NCI-H69 (cell line): Measurements from ENCODE around the gene GNAI3.

Experiments used
- DNase-seq: peaks from one replicate; lab custom pipeline; 2025; lab: John Stamatoyannopoulos, UW

Gene GNAI3

DNA sequence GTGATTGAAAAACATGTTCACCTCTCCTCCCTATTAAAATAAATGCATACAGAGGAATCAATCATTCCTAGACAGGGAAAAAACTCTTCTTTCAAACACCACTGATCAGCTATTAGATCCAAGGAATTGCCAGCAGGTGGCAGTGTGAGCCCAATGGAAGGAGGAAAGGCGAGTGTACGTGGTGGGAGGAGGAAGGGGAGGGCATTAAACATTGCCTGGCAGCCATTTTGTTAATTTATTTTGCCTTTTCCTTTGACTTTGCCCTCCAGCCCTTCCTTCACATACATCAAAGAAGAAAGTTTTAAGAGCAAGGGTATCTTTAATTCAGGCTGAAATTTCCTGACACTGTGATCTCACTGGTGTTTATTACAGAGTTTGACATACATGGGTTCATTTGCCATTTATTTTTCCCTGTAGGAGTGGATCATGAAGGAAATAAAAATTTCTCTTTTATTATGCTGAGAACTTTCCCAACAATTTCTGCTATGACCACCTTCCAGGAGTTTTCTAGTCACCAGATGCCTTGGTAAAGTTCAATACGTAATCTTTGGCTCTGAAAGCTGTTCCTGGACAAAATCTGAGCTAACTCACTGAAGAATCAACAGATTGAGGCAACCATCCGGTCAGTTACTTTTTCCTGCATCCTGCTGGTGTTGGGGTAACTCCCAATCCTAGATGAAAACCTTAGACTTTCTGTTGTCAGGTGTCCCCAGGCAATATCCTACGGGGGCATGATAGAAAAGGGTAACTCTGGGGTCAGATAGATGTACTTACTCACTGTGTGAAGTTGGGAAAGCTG, 1.9 kb upstream of the GNAI3 start:
- DNase-seq, result peak; percentile 86

DNA sequence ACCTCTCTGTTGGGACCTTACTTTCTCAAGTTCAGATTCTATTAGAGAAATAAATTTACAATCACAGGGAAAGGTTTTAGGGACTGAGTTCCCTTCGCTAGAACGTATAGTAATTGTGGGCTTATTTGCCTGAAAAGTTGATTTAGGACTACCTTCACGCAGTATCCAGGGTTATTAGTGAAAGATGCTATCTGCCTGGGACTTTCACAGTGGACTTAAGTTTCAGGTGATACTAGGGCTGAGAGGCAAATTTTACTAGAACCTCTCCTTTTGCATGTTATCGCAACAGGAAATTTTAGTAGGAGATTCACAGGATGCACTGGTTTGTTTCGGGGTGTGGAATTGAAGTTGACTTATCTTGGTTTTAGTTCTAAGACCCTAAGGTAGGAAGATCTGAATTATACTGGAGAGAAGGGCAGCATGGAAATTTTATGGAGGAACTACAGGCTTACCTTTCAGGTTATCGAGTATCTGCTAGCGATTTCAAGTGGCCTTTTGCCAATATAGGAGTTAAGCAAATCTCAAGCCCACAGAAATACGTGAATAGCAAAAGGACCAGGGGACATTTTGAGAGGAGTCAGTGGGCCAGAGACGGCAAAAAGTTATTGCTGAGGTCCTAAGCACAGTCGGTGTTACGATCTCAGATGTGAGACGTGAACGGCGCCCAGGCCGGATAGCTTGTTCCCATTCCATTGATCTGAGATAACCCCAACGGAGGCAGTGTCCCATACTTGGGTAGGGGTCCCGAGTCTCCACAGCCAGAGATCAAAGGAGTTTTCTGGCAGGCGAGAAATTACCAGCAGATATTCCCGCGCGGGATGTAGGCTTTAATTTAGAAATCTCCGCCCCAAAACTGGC, 723 bp upstream of the GNAI3 start:
- peak; percentile 35 for DNase-seq

DNA sequence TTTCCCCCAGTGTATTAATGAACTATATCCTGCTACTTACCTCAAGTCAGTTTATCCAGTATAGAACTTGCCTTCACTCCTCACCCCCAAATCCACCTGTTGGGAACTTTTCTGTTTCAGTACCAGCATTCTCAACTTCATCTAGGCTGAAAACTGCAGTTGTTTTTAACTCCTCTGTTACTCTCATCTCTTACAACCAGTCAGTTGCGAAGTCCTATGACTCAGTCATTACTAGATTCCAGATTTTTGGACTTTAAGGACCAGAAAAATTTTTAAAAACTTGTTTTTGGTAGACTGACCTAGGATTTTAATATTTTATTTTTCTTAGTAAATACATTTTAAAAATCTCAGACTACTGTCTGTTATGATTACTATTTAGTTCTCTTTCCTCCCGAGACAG, 8.1 kb downstream of the GNAI3 start:
- no peak for DNase-seq

DNA sequence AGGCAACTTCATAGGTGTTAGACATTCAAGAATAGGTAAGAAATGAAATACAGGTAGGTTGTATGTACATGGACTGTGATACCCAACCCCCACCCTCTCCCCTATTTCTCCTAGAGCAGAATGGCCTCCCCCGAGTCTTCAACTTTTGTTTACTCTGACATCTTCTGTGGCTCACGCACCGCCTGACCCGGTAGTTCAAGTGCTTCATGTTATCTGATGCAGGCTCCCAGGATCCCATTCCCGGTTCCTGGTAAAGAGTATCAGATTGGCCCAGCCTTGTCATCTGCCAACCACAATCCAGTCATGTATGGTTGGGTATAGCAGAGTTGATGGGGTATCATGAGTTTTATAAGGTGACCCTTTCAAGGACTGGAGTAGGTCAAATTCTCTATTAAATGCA, 9.1 kb downstream of the GNAI3 start:
- no peak for DNase-seq

DNA sequence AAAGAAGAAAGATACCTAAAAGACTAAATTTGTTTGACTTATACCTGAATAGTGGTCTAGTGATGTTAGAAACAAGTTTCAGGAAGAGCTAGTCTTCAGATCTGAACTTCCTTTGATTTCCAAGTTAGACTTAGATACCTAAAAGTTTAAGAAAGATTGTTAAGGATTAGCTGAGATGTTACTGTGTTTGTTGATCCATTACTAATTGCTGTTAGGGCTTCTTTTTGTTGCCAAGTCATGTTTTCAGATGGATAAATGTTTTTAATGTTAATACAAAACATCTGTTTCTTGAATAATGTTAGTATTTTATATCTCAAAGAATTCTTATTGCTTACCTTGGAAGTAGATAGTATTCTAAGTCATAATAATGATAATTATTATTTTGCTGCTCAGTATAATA, 11.6 kb downstream of the GNAI3 start:
- DNase-seq, result no peak

DNA sequence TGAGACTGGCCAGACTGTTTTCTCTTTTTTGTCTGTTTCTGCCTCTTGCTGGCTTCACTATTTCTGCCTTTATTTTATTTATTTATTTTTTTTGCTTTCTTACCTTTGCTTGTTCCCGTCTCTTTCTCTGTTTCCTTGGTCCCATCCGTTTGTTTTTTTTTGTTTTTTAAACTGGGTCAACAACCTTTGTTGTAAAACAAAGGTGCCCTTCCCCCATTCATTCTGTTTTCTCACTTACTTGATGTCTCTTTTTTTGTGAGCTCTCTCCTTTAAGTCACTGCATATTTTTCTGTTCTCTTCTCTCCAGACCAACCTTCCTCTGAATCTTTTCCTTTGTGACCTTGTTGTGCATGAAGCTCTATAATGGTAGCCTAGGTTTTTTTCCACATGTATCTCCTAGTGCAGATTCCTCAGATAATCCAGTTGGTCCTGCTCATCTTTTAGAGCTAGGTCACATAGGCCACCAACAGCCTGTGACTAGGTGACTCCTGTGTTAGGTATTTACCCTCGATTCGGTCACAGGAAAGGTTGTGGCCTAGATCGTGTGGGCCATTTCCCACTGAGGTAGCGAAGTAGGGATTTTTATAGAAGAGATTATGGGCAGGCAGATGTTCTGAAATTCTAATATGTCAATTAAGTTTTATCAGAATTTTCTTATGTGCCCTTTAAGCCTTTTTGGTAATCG, 15.9 kb downstream of the GNAI3 start:
- DNase-seq, result no peak

DNA sequence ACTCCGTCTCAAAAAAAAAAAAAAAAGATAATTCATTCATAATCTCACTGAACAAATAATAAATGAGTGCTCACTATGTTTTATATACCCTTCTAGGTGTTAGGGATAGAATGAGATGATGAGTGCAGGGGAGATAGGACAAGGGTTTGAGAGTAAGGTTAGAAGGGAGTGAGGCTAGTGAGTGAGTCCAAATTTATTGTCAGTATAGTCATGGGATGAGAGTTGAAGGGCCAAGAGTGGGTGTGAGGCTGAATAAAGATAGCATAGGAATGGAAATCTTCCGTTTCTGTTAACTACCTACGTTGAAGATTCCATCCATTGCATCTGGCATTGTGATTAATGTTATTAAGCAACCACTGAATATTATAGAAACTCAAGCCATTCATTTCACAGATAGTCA, 16.8 kb downstream of the GNAI3 start:
- DNase-seq, result no peak

DNA sequence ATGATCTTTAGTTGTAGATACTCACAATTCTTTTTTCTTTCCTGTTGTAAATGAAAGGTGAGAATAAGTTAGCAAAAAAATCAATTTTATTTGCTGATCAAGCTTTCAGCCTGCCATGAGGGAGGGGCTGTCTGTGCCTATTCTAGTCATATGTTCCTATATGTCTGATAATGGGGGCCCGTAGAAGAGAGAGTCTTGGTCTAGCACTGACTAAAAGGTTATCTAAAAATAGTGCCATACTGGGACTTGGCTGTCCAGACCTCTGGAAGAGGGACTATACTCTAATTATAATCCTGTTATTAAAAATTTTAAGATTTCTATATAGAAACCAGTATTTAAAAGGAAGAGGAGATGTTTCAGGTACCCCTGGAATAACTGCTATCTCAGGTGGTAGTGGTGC, 18.6 kb downstream of the GNAI3 start:
- DNase-seq, result no peak

DNA sequence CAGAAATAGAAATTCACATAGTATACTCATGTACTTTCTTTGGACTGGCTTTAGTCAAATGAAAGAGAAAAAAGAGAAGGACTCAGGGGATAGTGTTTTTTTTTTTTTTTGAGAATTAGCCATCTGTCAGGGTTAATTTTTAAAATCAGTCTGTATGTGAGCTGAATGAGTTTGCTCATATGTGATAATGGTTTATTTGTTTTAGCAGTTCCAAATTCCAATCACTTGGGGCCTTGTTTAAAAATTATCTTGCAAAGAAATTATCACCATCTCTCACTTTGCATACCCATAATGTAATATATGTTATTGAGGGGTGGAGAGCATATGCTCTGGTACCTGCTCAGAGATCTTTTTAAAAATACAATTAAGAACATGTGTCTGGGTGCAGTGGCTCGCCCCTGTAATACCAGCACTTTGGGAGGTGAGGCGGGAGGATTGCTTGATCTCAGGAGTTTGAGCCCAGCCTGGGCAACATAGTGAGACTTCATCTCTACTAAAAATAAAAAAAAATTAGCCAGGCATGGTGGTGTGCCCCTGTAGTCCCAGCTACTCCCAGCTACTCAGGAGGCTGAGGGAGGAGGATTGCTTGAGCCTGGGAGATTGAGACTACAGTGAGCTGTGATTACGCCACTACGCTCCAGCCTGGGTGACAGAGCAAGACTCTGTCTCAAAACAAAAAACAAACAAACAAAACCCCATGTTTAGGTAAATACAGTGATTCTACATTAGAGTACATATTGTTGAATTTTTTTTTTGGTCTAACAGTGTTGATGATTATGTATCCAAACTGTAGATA, 19.7 kb downstream of the GNAI3 start:
- DNase-seq, result peak; percentile 35

DNA sequence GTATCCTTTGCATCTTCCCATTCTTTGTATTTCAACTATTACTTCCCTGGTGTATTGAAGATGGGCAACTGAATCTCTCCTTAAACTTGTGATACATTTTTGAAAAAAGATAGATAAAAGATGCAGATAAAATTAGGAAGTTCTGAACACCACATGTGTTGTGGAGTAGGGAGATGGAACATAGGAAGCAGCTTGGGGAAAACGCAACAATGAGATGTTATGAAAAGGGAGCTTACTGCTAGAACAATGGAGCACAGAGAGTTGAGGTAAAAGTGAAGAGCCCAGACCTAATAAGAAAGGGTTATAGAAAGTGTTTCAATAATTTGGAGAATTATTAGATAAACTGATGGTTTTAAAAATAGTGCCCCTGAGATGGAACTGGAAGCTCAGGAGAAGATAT, 20.9 kb downstream of the GNAI3 start:
- no peak for DNase-seq

DNA sequence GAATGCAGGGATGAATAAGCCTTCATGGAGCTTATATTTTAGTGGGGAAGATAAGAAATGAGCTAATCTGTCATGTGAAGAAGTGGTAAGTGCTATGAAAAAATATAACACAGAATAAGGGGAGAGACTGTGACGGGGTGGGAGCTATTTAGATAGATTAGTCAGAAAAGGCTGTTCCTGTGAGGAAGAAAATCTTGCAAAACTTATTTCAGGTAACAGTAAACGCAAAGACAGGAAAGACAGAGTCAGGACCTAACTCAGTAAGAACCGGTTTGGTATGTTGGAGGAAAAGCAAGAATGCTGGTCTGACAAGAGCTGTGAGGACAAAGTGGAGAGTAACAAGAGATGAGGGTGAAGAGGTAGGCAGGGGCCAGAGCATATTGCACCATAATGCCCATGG, 22.0 kb downstream of the GNAI3 start:
- no peak for DNase-seq

DNA sequence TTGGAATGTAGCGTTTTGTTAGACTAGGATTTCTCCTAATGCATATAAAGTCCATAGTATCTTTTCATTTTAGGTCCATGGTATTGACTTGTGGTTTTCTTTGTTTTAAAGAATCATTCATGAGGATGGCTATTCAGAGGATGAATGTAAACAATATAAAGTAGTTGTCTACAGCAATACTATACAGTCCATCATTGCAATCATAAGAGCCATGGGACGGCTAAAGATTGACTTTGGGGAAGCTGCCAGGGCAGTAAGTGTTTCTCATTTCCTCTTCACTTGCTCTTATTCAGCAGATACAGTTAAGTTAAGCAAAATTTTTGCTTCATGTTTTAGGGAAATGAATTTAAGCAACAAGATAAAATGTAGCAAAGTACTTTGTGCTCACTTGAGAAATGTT, 25.4 kb downstream of the GNAI3 start:
- DNase-seq, result no peak

DNA sequence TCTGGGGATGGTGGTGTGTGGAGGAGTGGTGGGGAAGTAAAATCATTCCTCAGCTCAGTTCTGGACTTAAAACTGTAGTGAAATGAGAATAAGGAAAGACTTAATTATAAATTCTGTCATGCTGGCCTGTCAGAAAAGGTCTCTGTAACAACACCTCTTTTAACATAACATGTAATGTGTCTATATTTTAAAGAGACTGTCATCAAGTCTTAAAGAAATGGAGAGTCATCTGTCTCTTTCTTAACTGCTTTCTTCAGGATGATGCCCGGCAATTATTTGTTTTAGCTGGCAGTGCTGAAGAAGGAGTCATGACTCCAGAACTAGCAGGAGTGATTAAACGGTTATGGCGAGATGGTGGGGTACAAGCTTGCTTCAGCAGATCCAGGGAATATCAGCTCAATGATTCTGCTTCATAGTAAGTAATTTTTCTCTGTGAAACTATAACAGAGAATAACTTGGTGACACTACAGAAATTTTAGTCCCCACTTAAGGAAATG, 30.6 kb downstream of the GNAI3 start:
- DNase-seq, result no peak

DNA sequence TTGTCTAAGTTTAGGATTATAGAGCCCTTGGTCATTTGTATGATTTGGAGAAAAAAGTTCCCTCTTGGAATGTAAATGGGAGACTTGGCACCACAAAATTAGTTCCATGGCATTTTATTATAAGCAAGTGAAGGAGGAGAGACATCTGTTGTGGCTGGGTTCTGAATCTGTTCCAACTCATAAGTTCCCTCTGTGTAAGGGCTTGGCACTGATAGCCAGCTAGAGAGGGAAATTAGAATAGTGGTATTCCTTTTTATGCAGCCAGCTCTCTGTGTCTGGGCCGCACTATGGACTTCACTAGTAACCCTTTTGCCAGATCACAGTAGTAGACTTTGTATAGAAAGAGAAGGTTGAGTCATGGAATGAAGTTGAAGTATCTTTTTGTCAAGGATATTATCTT, 31.1 kb downstream of the GNAI3 start:
- no peak for DNase-seq

DNA sequence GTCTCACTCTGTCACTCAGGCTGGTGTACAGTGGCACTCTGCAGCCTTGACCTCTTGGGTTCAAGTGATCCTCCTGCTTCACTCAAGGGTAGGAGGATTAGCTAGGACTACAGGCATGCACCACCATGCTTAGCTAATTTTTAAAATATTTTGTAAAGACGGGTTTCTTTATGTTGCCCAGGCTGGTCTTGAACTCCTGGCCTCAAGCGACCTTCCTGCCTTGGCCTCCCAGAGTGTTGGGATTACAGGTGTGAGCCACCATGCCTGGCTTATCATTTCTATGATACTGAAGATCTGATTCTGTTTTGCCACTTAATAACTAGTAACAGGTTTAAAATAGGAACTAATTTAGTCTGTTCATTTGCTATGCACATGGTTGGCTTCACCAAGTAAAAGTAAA, 33.6 kb downstream of the GNAI3 start:
- no peak for DNase-seq

DNA sequence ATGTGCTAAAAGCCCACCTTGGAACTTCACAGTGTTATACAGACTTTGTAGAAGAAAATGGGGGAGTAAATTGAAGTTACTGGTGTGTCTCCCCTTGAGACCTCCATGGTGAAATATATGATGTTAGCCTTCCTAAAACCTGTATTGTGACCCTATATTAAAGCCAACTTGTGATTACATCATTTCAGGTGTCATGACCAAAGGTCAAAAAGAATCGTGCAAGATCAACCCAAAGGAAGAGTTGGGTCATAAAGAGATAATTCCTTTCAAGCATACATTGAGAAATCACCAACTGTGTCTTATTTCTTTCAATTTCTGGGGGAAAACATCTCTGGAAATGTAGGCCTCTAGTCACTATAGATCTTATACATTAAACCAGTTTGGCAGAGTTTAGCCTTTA, 36.4 kb downstream of the GNAI3 start:
- DNase-seq, result no peak

DNA sequence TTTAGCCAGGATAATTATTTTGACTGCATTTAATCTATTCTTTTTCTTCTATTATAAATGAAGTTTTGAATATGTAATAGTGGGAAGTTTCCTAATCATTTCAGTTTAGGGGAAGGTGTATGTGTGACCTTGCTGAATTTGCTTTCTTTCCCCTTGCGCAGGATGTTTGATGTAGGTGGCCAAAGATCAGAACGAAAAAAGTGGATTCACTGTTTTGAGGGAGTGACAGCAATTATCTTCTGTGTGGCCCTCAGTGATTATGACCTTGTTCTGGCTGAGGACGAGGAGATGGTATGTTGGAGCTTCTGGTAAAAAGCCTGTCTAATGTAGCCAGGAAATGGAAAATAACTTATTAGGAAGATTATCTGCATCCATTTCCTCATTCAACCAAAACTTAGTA, 37.6 kb downstream of the GNAI3 start:
- no peak for DNase-seq

DNA sequence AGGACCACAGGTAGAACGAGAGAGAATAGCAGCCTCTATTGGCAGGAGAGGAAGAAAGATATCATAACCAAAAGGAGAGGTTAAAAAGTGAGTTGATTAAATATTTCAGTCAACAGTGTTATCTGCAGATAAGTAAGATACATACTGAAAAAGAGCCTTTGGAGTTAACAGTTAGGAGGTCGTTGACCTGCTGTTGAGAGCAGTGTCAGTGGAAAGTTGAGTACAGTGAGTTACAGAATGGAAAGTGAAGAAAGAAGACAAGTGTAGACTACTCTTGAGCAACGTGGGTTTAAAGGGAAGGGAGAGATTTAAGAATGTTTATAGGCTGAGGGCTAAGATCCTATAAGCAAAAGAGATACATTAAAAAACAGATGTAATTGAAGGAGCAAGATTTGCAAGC, 40.8 kb downstream of the GNAI3 start:
- no peak for DNase-seq

DNA sequence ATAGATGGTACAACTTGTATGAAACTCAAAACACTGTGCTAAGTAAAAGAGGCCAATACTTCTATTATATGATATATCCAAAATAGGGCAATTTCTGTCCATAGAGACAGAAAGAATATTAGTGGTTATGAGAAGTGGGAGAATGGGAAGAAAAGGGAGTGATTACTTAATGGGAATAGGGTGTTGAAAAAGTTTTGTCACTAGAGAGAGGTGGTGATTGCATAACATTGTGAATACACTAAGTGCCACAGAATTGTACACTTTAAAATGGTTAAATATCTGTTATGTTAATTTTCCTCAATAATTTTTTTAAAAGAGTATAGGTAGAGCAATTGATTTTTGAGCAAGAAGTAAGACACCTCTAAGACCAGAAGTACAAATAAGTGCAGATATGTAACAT, 41.3 kb downstream of the GNAI3 start:
- DNase-seq, result no peak

DNA sequence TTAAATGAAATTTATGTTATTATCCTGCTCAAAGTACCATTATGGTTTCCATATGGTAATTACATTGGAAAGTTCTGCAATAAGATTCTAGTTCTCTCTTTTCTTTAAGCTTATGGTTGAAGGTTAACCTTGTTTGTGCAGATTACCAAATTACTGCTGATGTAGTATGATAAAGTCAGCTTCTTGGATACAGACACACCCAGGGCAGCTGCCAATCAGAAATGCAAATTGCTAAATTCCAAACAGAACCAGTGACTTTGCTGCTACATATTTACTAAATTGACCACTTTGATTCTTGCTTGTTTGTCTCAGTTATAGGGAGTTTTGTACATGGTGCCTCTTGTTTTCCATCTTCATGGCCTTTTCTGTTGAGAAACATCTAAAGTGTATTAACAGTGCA, 44.5 kb downstream of the GNAI3 start:
- no peak for DNase-seq

DNA sequence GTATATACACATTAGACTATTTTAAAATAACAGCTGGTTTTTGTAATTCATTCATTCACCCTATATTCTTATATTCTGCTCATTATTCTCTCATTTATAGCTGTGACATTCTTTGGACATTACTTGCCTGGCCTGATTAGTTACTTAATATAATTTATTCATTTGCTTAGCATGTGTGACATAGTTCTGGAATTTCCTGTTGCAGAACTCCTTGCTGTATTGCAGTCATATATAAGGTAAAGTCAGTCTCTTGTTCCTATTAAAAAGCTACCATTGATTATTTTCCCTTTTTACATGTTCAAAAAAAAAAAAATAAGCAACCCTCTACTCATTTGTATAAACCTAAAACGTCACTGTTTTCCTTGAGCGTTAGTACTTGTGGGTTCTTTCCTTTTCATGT, 47.1 kb downstream of the GNAI3 start:
- DNase-seq, result no peak

DNA sequence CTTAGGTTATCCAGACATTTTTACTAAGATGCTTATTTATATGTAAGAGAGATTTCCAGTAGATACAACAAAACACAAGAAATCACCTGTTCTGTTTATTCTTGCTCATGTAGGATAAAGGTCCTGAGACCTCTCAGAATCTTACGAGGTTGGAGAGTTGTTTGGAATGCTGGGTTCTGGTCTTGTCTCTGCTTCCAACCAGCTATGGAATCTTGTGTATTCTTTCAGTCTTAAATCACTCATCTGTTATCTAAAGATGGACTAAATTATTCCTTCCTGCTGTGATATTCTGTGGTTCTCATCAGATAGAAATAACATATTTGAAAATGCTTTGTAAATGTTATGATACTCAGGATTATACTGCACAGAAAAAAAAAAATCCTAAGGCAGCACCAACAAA, 49.7 kb downstream of the GNAI3 start:
- DNase-seq, result no peak
